Hematopoietic multipotent progenitor cell treated with erythropoietin and hydrocortisone succinate and interleukin-3 and kit ligand, for 8 days (in vitro differentiated cells): ENCODE data around the gene BRD9.
"Not testable (repeated sequence)": the region's sequence is repeated elsewhere in the genome, so short reads cannot be mapped to it uniquely, and the experiment has no call there.

Experiments used
- DNase-seq: peaks from one replicate; pipeline ENCODE4 v3.0.0-alpha.2; 2015

Gene BRD9

DNA sequence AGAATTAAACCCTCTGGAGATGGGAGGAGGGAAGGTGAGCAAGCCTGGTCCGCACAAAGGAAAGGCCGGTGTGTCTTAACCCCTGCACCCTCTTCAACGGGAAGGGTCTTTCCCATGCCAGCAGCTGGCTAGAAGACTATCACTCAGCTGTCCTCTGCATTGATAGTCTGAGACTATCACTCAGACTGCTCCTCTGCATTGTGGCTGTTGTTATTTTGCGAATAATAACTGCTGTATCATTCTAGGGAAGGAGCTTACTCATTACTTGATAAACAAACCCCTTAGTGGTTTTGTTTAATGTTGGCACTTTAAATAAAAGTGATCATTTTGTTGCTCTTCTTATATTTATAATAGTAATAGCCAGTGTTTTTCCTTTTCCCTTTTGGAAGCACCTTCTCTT lies 8.2 kb upstream of the BRD9 start:
- no peak for DNase-seq

DNA sequence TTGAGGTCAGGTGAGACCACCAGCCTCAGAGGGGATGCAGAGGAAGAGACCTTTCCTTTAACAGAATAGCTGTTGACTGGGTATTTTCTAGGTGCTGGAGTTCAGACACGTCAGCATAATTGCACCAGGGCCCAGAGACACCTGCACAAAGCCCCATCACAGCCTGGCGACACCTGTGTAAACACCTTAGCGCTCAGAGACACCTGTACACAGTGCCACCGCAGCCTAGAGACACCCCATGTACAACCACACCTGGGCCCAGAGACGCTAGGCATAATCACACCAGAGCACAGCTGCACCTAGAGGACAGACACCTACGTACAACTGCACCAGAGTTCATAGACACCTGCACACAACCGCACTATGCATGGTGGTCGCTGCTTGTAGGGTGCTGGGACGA lies 1.1 kb upstream of the BRD9 start:
- DNase-seq, result no peak

DNA sequence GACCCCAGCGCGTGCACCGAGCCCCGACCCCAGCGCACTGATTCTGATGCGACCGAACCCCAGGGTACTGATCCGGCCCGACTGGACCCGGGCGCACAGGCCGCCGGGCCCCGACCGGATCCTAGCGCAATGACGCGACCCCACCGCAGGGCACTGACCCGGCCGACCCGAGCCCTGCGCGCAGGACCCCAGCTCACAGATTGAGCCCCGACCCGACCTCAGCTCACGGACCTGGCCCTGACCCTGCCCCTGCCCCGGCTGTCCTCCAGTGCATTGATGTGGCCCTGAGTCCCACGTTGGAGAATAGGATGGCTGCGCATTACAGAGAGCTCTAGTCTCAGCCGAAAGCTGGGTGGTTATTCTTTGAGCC lies 521 bp upstream of the BRD9 start:
- no peak for DNase-seq

DNA sequence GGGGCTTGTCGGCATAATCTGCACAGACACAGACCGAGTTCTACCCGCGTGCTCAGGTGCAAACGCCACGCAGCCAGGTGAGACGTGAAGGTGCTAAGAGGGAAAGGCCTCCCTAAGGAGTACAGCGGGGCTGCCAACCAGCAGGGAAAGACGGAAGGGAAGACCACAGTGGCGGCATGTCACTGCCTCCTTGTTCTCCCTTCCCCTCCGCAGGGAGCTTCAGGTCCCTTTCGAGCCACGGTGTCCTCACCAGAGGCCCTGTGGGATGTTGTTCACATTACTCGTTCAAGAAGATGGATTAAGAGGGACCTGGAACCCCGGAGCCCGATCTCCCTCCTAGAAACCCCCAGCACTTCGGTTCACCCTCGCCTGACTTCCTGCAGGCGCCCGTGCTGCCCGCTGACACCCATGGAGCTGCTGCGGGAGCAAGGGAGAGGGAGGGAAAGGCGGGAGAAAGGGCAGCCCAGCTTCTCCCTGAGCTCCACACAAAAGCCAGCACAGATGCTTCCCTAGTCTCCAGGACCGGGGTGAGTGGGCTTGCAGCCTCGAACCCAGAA lies 686 bp downstream of the BRD9 start:
- peak; percentile 22 for DNase-seq

DNA sequence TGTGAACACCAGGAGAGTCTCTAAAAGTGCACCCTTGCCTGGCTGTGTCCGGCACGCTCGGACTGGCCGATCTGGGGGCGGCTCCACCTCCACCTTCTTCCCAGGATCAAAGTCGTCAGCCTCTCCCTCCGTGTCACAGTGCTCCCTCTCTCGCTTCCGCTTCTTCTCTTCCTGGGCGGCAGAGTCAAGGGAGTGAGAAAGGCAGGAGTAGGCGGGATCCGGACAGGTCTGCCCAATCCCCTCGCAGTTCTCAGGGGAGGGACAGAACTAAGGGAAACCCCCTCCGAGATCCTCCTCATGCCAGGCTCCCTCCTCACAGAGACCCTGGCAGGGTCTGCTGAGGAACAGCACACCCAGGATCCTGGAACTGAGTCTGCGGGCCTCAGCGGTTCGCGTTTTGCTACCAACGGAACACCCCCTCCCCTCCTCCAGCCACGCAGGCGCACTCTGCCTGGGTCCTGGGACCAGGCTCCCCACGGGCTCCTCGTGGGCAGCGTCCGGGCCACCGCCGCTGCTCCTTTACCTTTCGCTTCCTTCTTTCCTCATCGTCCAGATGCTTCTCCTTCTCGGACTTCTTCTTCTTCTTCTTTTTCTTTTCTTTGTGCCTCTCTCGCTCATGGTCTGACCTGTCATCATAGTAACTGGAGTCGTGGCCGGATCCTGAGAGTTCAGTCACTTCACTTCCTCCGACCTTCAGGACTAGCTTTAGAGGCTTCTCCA lies 1.3 kb downstream of the BRD9 start:
- no peak for DNase-seq

DNA sequence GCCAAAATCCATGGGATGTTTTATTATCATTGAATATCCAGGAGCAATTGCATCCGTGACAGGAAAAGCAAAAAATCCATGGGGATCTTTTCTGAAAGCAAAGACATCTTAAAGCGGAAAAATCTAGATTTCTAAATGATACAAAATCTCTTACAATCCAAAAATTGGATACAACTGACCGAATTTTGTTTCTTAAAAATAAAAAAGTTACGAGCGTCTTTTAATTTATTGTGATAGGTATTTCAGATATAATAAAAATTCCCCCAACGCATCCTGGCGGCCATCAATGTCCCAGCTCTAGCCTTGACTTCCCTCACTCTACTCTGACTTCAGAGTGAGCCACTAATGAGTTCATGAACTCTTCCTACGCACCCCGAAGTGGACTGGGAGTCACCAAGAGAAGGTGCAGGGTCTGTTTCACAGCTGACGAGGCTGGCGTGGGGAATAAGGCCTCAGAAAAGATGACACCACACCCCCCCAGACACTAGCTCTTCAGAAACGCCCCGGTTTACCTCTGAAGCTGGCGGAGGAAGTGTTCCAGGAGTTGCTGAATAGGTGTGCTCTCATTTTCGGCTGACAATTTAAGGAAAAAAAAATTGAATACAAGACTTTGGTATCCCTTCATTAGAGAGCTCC lies 3.4 kb downstream of the BRD9 start:
- no peak for DNase-seq

DNA sequence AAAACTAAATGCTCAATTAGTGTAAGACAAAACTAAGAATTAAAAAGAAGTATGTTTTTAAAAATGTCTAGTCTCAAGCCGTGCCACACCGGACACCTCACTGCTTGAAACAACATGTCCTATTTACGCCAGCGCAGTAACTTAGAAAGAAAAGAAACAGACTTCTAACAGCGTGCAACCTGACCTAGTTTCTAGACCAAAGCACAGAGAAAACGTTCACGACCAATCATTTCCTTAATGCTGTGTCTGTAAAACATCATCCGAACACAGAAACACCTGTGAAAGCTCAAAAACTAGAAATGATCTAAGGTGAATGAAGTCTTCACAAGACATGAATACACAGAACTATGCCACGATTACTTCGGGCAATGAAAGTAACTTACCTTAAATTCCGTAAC lies 4.0 kb downstream of the BRD9 start:
- no peak for DNase-seq

DNA sequence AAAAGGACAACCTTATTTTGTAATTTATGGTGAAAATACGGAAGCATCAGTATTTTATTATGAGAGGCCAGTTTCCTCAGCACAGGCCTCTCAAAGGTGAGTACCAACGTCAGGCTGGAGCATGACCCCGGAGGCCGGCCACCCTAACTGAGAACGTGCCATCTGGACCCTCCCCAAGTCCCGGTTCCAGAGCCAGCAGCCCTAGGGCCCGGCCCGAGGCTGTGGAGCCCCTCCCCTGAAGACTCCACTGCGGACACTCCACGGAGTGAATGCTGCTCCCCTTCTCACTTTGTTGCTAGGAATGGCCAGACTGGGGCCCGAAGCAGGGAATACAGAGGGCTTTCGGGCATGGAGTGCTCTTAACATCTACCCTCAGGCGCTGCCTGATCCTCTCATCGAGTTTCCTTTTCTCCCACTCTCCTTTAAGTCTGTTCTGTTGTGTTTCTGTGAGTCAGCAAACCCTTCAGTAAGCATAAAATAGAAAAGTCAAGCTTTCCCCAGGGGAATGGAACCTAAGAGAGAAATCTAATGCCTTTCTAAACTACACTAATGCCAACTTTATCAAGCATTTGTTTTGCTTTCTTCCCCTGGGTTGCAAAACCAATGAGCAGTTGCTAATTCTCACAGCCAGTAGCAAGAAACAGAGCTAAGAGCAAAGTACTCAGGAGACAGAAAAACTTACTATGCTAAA lies 4.5 kb downstream of the BRD9 start:
- no peak for DNase-seq

DNA sequence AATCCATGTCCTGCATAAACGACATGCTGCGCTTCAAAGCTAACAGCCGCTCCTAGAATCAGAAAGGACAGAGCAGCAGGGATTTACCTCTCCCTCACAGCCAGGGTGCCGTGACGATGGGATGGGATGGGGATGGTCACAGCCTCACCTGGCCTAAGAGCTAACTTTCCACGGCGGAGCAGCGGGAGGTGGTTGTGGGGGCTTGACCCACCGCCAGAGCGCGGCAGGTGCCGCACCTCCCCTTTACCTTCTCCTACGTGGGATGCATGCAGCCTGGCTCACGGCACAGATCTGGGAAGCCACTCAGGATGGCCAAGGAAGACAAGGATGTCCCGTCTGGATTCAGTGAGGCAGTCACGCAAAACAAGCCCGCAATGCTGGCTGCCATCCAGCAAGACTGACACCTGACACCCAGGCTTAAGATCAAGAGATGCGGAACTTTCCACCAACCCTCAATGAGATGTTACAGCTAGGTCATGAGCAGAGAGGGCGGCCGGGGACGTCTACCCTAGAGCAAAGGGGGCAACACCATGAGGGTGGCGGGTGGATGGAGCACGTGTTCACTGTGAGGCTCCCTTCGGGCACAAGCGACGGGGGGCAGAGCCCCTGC lies 5.8 kb downstream of the BRD9 start:
- no peak for DNase-seq

DNA sequence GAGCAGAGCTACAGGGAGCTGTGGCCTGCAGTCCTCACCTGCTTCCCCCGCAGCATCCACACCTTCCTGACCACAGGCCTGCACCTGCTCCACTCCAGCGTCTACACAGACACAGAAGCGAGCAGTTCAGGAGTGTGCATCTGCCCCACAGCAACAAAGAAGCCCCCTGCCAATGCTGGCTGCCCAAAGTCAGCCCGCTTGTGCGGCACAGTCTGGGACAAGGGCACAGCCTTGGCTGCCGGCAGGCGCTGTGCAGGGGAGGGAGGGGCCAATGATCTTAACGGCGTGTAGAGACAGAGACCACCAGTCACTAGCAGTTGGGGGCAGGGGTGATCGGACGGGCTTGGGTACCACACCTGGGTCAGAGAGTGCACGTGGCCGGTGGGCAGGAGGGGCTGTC lies 6.6 kb downstream of the BRD9 start:
- DNase-seq, result no peak

DNA sequence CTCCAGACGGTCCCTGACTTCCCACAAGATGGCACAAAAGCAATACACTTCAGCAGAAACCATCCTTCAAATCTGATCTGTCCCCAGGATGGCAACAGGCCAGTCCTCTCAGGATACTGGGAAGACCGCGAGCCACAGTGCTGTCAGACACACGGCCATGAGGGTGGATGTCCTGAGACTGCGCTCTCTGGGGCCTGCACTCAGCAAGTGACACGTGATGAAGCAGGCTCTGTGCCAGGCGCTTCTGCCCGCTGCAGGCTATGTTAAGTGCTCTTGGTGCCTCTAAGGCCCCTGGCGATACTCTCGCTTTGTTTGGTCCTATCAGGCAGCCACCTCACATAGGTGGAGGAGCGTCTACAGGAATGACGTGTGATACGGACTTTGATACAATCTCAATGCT lies 7.1 kb downstream of the BRD9 start:
- no peak for DNase-seq

DNA sequence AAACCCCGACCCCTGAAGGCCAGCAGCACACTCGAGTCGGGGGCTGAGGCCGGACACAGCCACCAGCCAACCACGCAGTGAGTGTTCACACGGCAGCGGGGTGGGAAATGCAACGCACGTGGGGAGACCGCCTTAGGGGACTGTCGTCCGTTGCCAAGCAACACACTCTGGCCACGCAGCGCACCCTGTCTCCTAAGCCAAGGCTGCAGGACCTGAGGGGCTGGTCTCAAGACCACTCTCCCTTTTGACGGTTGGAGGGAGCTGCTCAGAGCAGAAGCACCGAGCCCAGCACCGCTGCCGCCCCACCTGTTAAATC lies 7.5 kb downstream of the BRD9 start:
- no peak for DNase-seq

DNA sequence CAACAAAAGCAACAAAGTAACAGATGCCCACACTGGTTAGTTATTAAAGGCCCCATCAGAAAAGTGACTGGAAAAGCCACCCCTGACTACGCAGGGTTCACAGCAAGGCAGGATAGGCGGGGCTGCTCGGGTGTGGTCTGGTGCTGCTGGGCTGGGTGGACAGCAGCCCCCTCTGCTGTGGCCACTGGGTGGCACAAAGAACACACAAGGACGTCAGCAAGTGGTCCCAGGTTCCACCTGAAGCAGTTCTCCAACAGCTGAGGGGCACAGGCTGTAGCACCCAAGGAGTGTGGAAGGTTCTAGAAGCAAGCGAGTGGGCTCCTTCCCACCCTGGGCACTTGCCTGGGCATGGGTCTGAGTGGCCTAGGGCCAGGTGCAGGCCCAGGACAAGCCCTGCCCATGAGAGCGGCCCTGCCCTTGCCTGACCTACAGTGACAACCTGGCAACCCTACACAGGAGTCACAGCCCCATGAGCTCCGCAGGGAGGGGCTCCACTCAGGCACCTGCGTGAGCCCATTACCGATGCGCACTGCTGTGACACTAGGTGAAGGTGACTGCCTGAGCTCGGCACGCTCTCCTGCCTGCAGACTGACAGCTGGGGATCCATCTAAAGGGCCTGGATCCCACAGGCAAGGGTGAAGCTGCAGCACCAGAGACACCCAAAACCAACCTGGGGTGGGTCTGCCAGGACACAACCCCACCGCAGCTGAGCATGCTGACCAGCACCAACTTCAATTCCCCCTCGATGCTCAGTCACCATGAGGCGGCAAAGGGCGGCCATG lies 8.1 kb downstream of the BRD9 start:
- no peak for DNase-seq

DNA sequence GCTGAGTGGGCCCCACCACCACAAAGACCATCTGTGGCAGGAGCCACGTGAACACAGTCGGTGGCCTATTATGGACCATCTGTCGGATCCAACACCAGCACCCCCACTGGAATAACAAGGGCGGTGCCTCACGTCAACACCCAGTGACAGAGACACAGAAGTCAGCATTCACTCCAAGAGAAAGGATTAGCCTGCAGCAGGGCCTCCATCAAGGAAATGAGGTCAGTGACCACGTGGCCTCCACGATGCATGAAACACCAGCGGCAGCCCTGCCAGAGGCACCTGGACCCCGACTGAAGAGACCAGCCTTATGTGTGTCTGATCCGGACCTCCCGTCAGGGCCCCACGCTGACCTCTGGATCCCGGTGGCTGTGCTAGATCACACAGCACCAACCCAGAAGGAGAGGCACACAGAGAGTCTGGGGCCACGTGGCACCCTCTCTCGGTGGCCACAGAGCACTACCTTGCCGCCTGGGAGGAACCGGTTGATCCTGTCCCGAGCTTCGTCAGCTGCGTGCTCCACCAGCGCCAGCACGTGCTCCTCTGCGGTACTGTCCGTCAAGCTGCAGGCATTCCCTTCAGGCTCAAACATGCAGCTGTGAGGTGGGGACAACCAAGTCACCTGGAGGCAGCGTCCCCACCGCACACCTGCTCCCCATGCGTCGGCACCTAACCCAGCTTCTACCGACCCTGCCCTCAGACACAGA lies 9.0 kb downstream of the BRD9 start:
- no peak for DNase-seq

DNA sequence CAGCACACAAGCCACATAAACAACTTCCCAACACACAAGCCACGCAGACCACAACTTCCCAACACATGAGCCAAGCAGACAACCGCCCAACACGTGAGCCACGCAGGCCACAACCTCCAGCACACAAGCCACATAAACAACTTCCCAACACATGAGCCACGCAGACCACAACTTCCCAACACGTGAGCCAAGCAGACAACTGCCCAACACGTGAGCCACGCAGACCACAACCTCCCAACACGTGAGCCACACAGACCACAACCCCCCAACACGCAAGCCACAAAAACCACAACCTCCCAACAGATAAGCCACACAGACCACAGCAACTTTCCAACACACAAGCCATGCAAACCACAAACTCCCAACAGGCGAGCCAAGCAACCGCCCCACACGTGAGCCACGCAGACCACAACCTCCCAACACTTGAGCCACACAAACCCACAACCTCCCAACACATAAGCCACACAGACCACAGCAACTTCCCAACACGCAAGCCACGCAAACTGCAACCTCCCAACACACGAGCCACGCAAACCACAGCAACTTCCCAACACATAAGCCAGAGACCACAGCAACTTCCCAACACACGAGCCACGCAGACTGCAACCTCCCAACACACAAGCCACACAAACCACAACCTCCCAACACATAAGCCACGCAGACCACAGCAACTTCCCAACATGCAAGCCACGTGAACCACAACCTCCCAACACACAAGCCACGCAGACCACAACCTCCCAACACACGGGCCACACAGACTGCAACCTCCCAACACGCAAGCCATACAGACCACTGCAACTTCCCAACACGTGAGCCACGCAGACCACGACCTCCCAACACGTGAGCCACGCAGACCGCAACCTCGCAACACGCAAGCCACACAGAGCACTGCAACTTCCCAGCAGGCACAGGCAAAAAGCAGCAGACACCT lies 10.1 kb downstream of the BRD9 start:
- peak; percentile 13 for DNase-seq

DNA sequence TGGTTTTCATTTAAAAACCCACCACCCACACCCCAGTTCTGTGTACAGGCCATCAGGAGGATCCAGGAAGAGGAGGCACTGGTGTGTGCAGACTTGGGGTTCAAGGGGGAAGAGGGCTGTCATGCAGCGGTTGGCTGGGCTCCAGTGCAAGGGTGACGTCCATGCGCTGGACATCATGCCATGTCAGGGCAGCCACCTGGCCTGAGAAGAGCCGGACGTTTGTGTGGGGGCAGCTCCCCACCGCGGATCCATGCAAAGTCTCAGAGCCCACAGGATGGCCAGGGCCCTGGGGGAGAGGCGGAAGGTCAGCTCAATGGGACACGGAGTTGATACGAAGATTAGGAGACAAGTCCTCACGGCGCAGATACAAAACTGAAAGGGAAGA lies 11.1 kb downstream of the BRD9 start:
- DNase-seq, result no peak

DNA sequence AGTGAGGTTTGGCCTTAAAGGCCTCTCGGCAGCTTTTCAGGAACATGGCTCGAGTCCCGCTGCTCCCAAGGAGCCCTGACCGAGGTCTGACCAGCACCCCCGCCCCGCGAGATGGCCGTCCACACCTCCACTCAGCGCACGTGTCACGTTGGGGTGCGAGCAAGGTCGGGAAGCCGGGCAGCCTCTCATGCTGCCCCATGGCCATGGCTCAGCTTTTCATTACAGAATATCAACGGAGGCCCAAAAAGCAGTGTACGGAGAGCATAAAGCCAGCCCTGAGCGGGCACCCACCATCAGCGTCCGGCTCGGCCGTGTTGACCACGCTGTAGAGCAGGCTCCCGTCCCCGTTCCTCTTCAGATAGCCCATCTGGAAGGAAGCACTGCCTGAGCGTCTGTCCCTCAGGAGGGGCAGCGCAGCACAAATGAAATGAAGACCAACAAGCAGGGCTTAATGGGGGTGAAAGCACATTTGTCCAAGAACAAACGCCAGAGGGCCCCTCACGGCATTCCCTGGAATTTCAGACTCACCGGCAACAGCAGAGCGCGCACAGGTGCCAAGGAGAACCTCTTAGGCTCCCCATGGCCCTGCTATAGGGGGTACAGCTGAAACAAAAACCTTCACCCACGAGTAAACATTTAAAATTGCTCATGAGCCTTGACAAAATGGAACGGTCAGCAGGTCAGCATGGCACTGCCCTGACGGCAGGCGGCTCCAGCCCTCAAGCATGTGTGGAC lies 11.6 kb downstream of the BRD9 start:
- no peak for DNase-seq

DNA sequence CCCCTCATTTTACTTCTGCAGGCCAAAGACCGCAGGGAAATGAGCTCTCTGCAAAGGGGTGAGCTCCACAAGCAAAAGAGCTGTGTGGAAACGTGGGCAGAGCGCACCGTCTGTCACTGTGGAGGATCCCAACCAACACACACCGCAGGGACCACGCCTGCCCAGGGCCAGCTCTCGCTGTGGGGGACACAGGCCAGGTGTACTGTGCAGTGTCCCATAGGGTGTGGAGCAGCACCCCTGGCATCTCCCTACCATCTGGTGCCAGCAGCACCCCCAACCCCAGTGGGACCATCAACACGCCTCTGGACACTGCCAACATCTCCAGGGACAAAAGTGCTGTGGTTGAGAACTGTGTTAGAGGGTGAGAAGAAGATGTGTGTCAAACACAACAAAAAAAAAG lies 13.9 kb downstream of the BRD9 start:
- DNase-seq, result not testable (repeated sequence)

DNA sequence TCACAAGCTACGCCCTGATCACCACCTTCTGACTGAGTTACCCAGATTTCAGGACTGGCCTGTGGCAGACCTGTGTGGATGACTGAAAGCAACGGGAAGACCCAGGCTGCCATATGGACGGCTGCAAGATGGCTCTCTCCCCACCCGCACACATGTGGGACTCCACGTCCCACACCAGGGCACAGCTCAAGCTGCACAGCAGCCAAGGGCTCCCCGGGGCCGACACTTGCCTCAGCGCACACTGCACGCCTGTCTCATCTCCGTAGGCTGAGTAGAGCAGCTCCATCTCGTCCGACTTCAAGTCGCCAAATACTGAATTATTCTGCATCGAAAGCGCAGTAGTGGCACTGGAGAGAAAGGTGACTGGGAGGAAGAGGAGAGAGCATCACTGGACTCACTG lies 14.5 kb downstream of the BRD9 start:
- DNase-seq, result no peak
